Activated CD4-positive, alpha-beta memory T cell treated with anti-CD3 and anti-CD28 coated beads for 36 hours (primary cell): Measurements from ENCODE around the gene GPC5. TPM values are rescaled to one million over a fixed set of nuclear protein-coding genes. Genes with fewer than 3 reads are reported as not detected.
"Not testable (repeated sequence)": the region's sequence is repeated elsewhere in the genome, so short reads cannot be mapped to it uniquely, and the experiment has no call there.

Experiments
- CTCF ChIA-PET: fragments of 350-600 bp; sonication (Branson Sonifier 250); formaldehyde crosslinking; loops from one replicate; lab custom pipeline; 2021; ENCODE audit warnings: antibody characterized with exemption, inconsistent platforms; lab: Charles Lee
- POLR2A ChIA-PET: fragments of 350-600 bp; sonication (Branson Sonifier 250); formaldehyde crosslinking; loops from one replicate; lab custom pipeline; 2021; ENCODE audit warnings: antibody characterized with exemption; lab: Charles Lee
- DNase-seq: peaks from one replicate; pipeline ENCODE4 v3.0.0-alpha.2; 2020
- H3K27ac Mint-ChIP-seq: one replicate; pipeline ENCODE4 v1.8.0; 2021; ENCODE audit warnings: mixed read lengths
- H3K27me3 Mint-ChIP-seq: one replicate; pipeline ENCODE4 v1.8.0; 2021; ENCODE audit warnings: mixed read lengths
- H3K36me3 Mint-ChIP-seq: one replicate; pipeline ENCODE4 v1.8.0; 2021; ENCODE audit warnings: mixed read lengths
- H3K4me1 Mint-ChIP-seq: one replicate; pipeline ENCODE4 v1.8.0; 2021; ENCODE audit warnings: low read depth, mixed read lengths
- H3K4me3 Mint-ChIP-seq: one replicate; pipeline ENCODE4 v1.8.0; 2021; ENCODE audit warnings: mild to moderate bottlenecking, mixed read lengths
- H3K9me3 Mint-ChIP-seq: one replicate; pipeline ENCODE4 v1.8.0; 2021; ENCODE audit warnings: mixed read lengths
- intact Hi-C: fragments of 100-400 bp; cut with micrococcal nuclease; formaldehyde crosslinking; loops from one replicate; pipeline ENCODE4 v1.15.1; 2023
- total RNA-seq, 2 experiments: library from RNA; stranded (reverse); gene quantifications; one replicate each; pipeline ENCODE4 v1.2.3, GENCODE V29; 2021

Gene GPC5
- total RNA-seq, 2 experiments from 2014 or later, result 0.17 to 0.29 TPM

GRCh38 chr13:92745258-92745657 is 1346.8 kb downstream of the GPC5 start:
- Mint-ChIP-seq H3K27me3 (no peaks in the 10 kb centered on the region), H3K4me3 (no peak overlapping the region), H3K4me1 (no peaks in the 10 kb centered on the region), H3K9me3 (no peaks in the 10 kb centered on the region), H3K27ac (no peak overlapping the region), H3K36me3 (no peaks in the 10 kb centered on the region)
- CTCF ChIA-PET, result no interaction called here
- DNase-seq, result no peak
- POLR2A ChIA-PET, result no interaction called here
- intact Hi-C loops, result no loop called here

DNA sequence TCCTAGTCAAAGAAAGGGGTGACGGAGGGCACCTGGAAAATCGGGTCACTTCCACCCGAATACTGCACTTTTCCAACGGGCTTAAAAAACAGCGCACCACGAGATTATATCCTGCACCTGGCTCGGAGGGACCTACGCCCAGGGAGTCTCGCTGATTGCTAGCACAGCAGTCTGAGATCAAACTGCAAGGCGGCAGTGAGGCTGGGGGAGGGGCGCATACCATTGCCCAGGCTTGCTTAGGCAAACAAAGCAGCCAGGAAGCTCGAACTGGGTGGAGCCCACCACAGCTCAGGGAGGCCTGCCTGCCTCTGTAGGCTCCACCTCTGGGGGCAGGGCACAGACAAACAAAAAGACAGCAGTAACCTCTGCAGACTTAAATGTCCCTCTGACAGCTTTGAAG is 1354.3 kb downstream of the GPC5 start:
- H3K4me1 Mint-ChIP-seq, H3K9me3 Mint-ChIP-seq, POLR2A ChIA-PET, H3K27me3 Mint-ChIP-seq, CTCF ChIA-PET, H3K36me3 Mint-ChIP-seq, H3K27ac Mint-ChIP-seq, DNase-seq, H3K4me3 Mint-ChIP-seq, intact Hi-C loops: not testable (repeated sequence)

GRCh38 chr13:92761710-92762109 is 1363.3 kb downstream of the GPC5 start:
- H3K27me3 Mint-ChIP-seq, result no peaks in the 10 kb centered on the region
- DNase-seq, result no peak

GRCh38 chr13:92767468-92767867 is 1369.0 kb downstream of the GPC5 start:
- H3K36me3 Mint-ChIP-seq, result no peaks in the 10 kb centered on the region
- H3K9me3 Mint-ChIP-seq, result peaks cover 11% of the 10 kb centered on the region
- no peak for DNase-seq
- no peak overlapping the region for H3K4me3 Mint-ChIP-seq
- intact Hi-C loops, result no loop called here
- CTCF ChIA-PET, result no interaction called here
- no peak overlapping the region for H3K27ac Mint-ChIP-seq
- POLR2A ChIA-PET, result no interaction called here
- H3K27me3 Mint-ChIP-seq, result no peaks in the 10 kb centered on the region
- no peaks in the 10 kb centered on the region for H3K4me1 Mint-ChIP-seq

More at GRCh38 chr13:92761710-92762109, 1363.3 kb downstream of the GPC5 start:
- ChIA-PET CTCF (no interaction called here), POLR2A (no interaction called here)
- Mint-ChIP-seq H3K36me3 (no peaks in the 10 kb centered on the region), H3K4me3 (no peak overlapping the region), H3K9me3 (peaks cover 32% of the 10 kb centered on the region), H3K4me1 (no peaks in the 10 kb centered on the region), H3K27ac (no peak overlapping the region)
- intact Hi-C loops, result no loop called here

DNA sequence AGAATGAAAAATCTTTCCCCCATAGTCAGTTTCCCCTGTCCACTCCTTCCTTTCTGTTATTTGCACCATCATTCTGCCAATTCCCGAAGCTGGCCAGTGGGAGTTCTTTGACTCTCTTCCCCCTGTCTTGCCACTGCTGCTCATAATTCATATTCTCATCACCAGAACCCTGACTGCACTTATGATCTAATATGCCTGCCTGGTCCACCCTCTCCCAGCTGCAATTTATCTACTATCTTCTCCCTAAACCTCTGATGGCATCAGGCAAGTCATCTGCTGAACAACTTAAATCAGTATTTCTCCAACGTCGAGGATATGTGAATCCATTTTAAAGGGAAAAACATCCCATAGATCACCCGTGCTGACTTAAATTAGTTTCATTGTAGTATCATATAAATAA is 1370.2 kb downstream of the GPC5 start:
- H3K9me3 Mint-ChIP-seq, result peaks cover 6% of the 10 kb centered on the region
- DNase-seq, result no peak
- H3K36me3 Mint-ChIP-seq, result no peaks in the 10 kb centered on the region
- CTCF ChIA-PET, result no interaction called here
- no peak overlapping the region for H3K27ac Mint-ChIP-seq
- no peaks in the 10 kb centered on the region for H3K4me1 Mint-ChIP-seq
- no peaks in the 10 kb centered on the region for H3K27me3 Mint-ChIP-seq
- intact Hi-C loops, result no loop called here
- POLR2A ChIA-PET, result no interaction called here
- H3K4me3 Mint-ChIP-seq, result no peak overlapping the region

GRCh38 chr13:92769046-92769445 is 1370.6 kb downstream of the GPC5 start:
- H3K27ac Mint-ChIP-seq, result no peak overlapping the region
- CTCF ChIA-PET, result no interaction called here

DNA sequence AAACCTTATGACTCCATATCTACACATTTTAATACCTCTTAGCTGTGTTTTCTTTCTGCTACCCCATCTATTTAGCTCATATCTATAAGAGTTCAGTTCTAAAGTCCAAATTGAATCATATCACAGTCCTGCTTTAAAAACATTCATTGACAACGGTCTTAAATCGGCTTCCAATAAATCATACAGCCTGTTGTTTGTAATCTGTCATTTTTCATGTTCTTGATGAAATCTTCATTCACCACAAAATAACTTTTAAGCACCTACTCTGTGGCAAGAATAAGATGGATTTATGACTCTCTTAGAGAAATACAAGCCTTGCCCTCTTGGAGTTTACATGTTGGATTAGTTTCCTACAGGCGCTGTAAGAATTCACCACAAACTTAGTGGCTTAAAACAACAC is 1377.2 kb downstream of the GPC5 start:
- POLR2A ChIA-PET, result no interaction called here
- DNase-seq, result no peak
- Mint-ChIP-seq H3K9me3 (peaks cover 3% of the 10 kb centered on the region), H3K4me1 (no peaks in the 10 kb centered on the region), H3K36me3 (no peaks in the 10 kb centered on the region), H3K27ac (no peak overlapping the region), H3K4me3 (no peak overlapping the region), H3K27me3 (no peaks in the 10 kb centered on the region)
- intact Hi-C loops, result no loop called here
- CTCF ChIA-PET, result no interaction called here

More at GRCh38 chr13:92769046-92769445, 1370.6 kb downstream of the GPC5 start:
- no peaks in the 10 kb centered on the region for H3K27me3 Mint-ChIP-seq
- POLR2A ChIA-PET, result no interaction called here
- no peaks in the 10 kb centered on the region for H3K4me1 Mint-ChIP-seq
- H3K4me3 Mint-ChIP-seq, result no peak overlapping the region
- no peak for DNase-seq
- intact Hi-C loops, result no loop called here
- H3K36me3 Mint-ChIP-seq, result no peaks in the 10 kb centered on the region
- H3K9me3 Mint-ChIP-seq, result peaks cover 3% of the 10 kb centered on the region

GRCh38 chr13:92781965-92782690 is 1383.7 kb downstream of the GPC5 start:
- H3K9me3 Mint-ChIP-seq, result no peaks in the 10 kb centered on the region
- H3K27me3 Mint-ChIP-seq, result no peaks in the 10 kb centered on the region
- H3K36me3 Mint-ChIP-seq, result no peaks in the 10 kb centered on the region
- no peak for DNase-seq
- intact Hi-C loops, result no loop called here
- no peaks in the 10 kb centered on the region for H3K4me1 Mint-ChIP-seq
- H3K4me3 Mint-ChIP-seq, result no peak overlapping the region
- CTCF ChIA-PET, result no interaction called here
- H3K27ac Mint-ChIP-seq, result no peak overlapping the region
- POLR2A ChIA-PET, result no interaction called here

DNA sequence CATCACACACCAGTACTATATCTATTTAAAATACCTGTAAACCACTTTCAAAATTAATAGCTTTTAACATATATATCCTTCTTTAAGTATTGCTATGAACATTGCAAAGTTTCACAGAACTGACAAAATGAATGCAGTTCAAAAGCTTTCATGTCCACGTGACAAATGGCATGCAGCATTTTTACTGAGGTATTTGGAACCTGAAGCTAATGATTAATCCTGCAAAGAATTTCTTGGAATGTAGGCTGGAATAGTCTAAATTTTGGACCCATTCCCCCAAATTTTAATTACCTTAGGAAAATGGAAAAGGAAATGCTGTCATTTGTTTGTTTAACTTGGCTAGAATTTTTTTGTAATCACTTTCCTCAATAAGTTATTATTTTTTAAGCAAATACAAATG is 1404.4 kb downstream of the GPC5 start:
- ChIA-PET POLR2A (no interaction called here), CTCF (no interaction called here)
- Mint-ChIP-seq H3K4me1 (peaks cover 12% of the 10 kb centered on the region), H3K27me3 (no peaks in the 10 kb centered on the region), H3K27ac (no peak overlapping the region), H3K4me3 (no peak overlapping the region), H3K36me3 (no peaks in the 10 kb centered on the region), H3K9me3 (no peaks in the 10 kb centered on the region)
- intact Hi-C loops, result no loop called here
- no peak for DNase-seq

- CTCF ChIA-PET, result no interaction called here
Observed at GRCh38 chr13:92804346-92804745, 1405.9 kb downstream of the GPC5 start.

DNA sequence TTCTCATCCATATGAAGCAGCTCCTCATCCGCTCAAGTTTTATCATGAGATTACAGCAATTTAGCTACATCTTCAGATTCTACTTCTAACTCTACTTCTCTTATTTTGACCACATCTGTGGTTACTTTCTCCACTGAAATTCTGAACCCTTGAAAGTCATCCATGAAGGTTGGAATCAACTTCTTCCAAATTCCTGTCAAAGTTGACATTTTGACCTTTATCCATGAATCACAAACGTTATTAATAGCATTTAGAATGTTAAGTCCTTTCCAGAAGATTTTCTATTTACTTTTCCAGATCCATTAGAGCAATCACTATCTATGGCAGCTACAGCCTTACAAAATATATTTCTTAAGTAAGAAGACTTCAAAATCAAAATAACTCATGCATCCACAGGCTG is 1406.5 kb downstream of the GPC5 start:
- H3K27me3 Mint-ChIP-seq, result no peaks in the 10 kb centered on the region
- intact Hi-C loops, result no loop called here
- DNase-seq, result no peak
- no peak overlapping the region for H3K4me3 Mint-ChIP-seq
- ChIA-PET POLR2A (no interaction called here), CTCF (no interaction called here)
- H3K9me3 Mint-ChIP-seq, result no peaks in the 10 kb centered on the region
- no peaks in the 10 kb centered on the region for H3K36me3 Mint-ChIP-seq
- peaks cover 12% of the 10 kb centered on the region for H3K4me1 Mint-ChIP-seq
- no peak overlapping the region for H3K27ac Mint-ChIP-seq

More at GRCh38 chr13:92804346-92804745, 1405.9 kb downstream of the GPC5 start:
- POLR2A ChIA-PET, result no interaction called here
- no peak overlapping the region for H3K4me3 Mint-ChIP-seq
- H3K4me1 Mint-ChIP-seq, result peaks cover 12% of the 10 kb centered on the region
- H3K27ac Mint-ChIP-seq, result no peak overlapping the region
- H3K27me3 Mint-ChIP-seq, result no peaks in the 10 kb centered on the region
- H3K9me3 Mint-ChIP-seq, result no peaks in the 10 kb centered on the region
- DNase-seq, result no peak
- no peaks in the 10 kb centered on the region for H3K36me3 Mint-ChIP-seq
- intact Hi-C loops, result no loop called here

GRCh38 chr13:92805766-92806165 is 1407.3 kb downstream of the GPC5 start:
- DNase-seq, result no peak
- Mint-ChIP-seq H3K4me3 (peak overlapping the region; percentile 40), H3K4me1 (peaks cover 12% of the 10 kb centered on the region), H3K9me3 (no peaks in the 10 kb centered on the region), H3K27me3 (no peaks in the 10 kb centered on the region), H3K27ac (no peak overlapping the region), H3K36me3 (no peaks in the 10 kb centered on the region)
- ChIA-PET POLR2A (no interaction called here), CTCF (no interaction called here)
- intact Hi-C loops, result no loop called here

DNA sequence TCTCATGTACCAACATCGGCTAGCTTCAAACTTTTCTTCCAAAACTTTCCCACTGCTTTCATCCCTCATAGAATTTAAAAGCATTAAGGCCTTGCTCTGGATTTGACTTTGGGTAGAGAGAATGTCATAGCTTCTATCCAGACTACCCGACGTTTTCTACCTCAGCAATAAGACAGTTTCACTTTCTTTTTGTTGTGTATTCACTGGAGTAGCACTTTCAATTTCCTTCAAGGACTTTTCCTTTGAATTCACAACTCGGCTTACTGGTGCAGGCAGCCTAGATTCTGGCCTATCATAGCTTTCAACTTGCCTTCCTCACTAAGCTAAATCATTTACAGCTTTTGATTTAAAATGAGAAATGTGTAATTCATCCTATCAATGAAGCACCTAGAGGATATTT is 1407.8 kb downstream of the GPC5 start:
- Mint-ChIP-seq H3K9me3 (no peaks in the 10 kb centered on the region), H3K27me3 (no peaks in the 10 kb centered on the region)

More for the DNA sequence above, 1407.8 kb downstream of the GPC5 start:
- DNase-seq, result no peak
- Mint-ChIP-seq H3K27ac (no peak overlapping the region), H3K36me3 (no peaks in the 10 kb centered on the region), H3K4me3 (peak overlapping the region; percentile 40), H3K4me1 (peaks cover 12% of the 10 kb centered on the region)
- POLR2A ChIA-PET, result no interaction called here
- intact Hi-C loops, result no loop called here
- CTCF ChIA-PET, result no interaction called here
